ENCODE data around the gene IL12RB2.

GRCh38 chr1:67418839-67419586 lies 111.3 kb downstream of the IL12RB2 start:
- TF ChIP-seq, protein P1, sequence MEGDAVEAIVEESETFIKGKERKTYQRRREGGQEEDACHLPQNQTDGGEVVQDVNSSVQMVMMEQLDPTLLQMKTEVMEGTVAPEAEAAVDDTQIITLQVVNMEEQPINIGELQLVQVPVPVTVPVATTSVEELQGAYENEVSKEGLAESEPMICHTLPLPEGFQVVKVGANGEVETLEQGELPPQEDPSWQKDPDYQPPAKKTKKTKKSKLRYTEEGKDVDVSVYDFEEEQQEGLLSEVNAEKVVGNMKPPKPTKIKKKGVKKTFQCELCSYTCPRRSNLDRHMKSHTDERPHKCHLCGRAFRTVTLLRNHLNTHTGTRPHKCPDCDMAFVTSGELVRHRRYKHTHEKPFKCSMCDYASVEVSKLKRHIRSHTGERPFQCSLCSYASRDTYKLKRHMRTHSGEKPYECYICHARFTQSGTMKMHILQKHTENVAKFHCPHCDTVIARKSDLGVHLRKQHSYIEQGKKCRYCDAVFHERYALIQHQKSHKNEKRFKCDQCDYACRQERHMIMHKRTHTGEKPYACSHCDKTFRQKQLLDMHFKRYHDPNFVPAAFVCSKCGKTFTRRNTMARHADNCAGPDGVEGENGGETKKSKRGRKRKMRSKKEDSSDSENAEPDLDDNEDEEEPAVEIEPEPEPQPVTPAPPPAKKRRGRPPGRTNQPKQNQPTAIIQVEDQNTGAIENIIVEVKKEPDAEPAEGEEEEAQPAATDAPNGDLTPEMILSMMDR (conservative IDR thresholded peaks at IDR 0.05 in 1 of 2, IDR thresholded peaks at IDR 0.05 in 1 of 2; ENCODE audit: low read depth in 1 of 2, low read length in 2 of 2), result no peak
- TF ChIP-seq EZH2 (IDR thresholded peaks at IDR 0.05; ENCODE audit: low read length, missing control alignments), result no peak
